ENCODE data around the gene UVSSA. TPM values are rescaled to one million over a fixed set of nuclear protein-coding genes. Genes with fewer than 3 reads are reported as not detected.

The UVSSA gene
- total and polyA plus RNA-seq, 9 of the 15 experiments (the other 6 are each of a cell fraction or from before 2014, with no cell fraction given) = 0.21 to 14.6 (median 3.3) TPM

GRCh38 chr4:1410491-1411325 lies 63.7 kb downstream of the UVSSA start (continued):
- no peak for TF ChIP-seq POLR2H (tag; IDR thresholded peaks at IDR 0.05; ENCODE audit: low read depth)
- TF ChIP-seq HMGN3 (IDR thresholded peaks at IDR 0.05; ENCODE audit: borderline replicate concordance, extremely low read depth, insufficient read length, low read depth, low read length) = peak; percentile 66
- no peak for TF ChIP-seq BRCA1 (IDR thresholded peaks at IDR 0.05)
- TF ChIP-seq BRCA1 (CRISPR knock-in tag; IDR thresholded peaks at IDR 0.05) = peak; percentile 100
- no peak for TF ChIP-seq NEUROD1 (IDR thresholded peaks at IDR 0.05; ENCODE audit: borderline replicate concordance, low read depth, low read length, partially characterized antibody)
- TF ChIP-seq TRIM24 (IDR thresholded peaks at IDR 0.05) = peak in 1 of 2 experiments; percentile 31; a peak in 1 of 4 replicates
- TF ChIP-seq, protein P1, sequence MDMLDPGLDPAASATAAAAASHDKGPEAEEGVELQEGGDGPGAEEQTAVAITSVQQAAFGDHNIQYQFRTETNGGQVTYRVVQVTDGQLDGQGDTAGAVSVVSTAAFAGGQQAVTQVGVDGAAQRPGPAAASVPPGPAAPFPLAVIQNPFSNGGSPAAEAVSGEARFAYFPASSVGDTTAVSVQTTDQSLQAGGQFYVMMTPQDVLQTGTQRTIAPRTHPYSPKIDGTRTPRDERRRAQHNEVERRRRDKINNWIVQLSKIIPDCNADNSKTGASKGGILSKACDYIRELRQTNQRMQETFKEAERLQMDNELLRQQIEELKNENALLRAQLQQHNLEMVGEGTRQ (CRISPR knock-in tag; IDR thresholded peaks at IDR 0.05) = peak; percentile 93
- TF ChIP-seq, protein P2, sequence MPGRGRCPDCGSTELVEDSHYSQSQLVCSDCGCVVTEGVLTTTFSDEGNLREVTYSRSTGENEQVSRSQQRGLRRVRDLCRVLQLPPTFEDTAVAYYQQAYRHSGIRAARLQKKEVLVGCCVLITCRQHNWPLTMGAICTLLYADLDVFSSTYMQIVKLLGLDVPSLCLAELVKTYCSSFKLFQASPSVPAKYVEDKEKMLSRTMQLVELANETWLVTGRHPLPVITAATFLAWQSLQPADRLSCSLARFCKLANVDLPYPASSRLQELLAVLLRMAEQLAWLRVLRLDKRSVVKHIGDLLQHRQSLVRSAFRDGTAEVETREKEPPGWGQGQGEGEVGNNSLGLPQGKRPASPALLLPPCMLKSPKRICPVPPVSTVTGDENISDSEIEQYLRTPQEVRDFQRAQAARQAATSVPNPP (IDR thresholded peaks at IDR 0.05; ENCODE audit: borderline replicate concordance, insufficient read depth, insufficient read length) = no peak
- peak; percentile 98 for TF ChIP-seq DMBX1 (CRISPR knock-in tag; IDR thresholded peaks at IDR 0.05; ENCODE audit: borderline replicate concordance)
- peak in 1 of 2 experiments; percentile 97; a peak in 2 of 4 replicates for TF ChIP-seq FOXA3 (CRISPR knock-in tag; conservative IDR thresholded peaks at IDR 0.05 in 1 of 2, IDR thresholded peaks at IDR 0.05 in 1 of 2)
- TF ChIP-seq ZNF274 (IDR thresholded peaks at IDR 0.05; ENCODE audit: borderline replicate concordance, low read depth, low read length) = no peak
- TF ChIP-seq, protein P3, sequence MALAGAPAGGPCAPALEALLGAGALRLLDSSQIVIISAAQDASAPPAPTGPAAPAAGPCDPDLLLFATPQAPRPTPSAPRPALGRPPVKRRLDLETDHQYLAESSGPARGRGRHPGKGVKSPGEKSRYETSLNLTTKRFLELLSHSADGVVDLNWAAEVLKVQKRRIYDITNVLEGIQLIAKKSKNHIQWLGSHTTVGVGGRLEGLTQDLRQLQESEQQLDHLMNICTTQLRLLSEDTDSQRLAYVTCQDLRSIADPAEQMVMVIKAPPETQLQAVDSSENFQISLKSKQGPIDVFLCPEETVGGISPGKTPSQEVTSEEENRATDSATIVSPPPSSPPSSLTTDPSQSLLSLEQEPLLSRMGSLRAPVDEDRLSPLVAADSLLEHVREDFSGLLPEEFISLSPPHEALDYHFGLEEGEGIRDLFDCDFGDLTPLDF (CRISPR knock-in tag; IDR thresholded peaks at IDR 0.05) = peak; percentile 100
- TF ChIP-seq, protein P4, sequence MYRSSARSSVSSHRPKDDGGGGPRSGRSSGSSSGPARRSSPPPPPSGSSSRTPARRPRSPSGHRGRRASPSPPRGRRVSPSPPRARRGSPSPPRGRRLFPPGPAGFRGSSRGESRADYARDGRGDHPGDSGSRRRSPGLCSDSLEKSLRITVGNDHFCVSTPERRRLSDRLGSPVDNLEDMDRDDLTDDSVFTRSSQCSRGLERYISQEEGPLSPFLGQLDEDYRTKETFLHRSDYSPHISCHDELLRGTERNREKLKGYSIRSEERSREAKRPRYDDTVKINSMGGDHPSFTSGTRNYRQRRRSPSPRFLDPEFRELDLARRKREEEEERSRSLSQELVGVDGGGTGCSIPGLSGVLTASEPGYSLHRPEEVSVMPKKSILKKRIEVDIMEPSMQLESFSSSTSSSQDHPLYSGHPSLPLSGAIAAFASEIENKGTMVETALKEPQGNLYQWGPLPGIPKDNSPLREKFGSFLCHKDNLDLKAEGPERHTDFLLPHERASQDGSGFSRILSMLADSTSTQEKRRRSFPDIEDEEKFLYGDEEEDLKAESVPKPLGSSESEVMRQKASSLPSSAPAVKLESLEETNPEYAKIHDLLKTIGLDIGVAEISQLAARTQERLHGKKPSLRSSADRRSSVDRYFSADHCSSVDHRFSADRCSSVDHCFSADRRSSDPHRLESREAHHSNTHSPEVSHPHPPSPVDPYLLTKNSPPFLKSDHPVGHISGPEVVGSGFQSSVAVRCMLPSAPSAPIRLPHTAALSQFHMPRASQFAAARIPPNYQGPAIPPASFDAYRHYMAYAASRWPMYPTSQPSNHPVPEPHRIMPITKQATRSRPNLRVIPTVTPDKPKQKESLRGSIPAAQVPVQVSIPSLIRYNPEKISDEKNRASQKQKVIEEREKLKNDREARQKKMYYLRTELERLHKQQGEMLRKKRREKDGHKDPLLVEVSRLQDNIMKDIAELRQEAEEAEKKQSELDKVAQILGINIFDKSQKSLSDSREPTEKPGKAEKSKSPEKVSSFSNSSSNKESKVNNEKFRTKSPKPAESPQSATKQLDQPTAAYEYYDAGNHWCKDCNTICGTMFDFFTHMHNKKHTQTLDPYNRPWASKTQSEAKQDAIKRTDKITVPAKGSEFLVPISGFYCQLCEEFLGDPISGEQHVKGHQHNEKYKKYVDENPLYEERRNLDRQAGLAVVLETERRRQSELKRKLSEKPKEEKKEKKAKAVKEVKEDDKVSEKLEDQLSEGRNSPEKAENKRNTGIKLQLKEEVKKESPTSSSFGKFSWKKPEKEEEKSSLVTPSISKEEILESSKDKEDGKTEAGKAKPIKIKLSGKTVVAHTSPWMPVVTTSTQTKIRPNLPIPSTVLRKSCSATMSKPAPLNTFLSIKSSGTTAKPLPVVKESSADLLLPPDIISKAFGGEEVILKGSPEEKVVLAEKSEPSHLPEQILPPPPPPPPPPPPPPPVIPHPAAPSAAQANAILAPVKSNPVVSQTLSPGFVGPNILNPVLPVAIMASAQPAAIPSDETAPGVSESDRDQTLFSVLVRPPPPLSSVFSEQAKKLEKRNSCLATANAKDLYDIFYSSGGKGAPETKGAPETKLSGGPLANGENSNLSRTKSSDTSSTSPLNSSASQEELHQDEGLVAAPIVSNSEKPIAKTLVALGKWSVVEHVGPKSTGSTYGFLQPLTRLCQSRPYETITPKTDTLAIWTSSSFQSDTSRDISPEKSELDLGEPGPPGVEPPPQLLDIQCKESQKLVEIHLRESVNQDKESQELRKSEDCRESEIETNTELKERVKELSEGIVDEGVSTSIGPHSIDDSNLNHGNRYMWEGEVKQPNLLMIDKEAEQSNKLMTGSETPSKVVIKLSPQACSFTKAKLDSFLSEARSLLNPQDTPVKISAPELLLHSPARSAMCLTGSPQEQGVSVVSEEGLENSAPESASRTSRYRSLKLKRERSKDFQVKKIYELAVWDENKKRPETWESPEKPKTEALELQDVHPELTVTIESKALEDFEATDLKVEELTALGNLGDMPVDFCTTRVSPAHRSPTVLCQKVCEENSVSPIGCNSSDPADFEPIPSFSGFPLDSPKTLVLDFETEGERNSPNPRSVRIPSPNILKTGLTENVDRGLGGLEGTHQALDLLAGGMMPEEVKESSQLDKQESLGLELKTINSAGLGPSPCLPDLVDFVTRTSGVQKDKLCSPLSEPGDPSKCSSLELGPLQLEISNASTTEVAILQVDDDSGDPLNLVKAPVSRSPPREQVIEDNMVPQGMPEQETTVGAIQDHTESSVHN (IDR thresholded peaks at IDR 0.05; ENCODE audit: borderline replicate concordance in 1 of 2, low read depth in 1 of 2) = no peak
- TF ChIP-seq KDM1A (IDR thresholded peaks at IDR 0.05) = 0 out of 4 replicates have a peak, but pooled peaks of 1 of the 2 experiments have one; percentile 14

Measured in K562 (cell line).